ENCODE measurements around the gene PDCD10. TPM values are rescaled to one million over a fixed set of nuclear protein-coding genes. Genes with fewer than 3 reads are reported as not detected.

PDCD10 gene
- total RNA-seq: 10 to 100 TPM; 28.3 to 44.3 (median 38.1) TPM
- polyA plus RNA-seq: 10 to 100 TPM; 12.8 to 46.6 TPM
- long read RNA-seq, donor 1, transcript PDCD10-218 (8 exons, 1,276 nt): major isoform, 17 of 37 reads
- long read RNA-seq, donor 1, transcript PDCD10-208 (9 exons, 1,360 nt): minor isoform, 11 of 37 reads
- long read RNA-seq, donor 1, partial matches to known transcripts: 3 of 37 reads
- long read RNA-seq, donor 1, other reads (novel, unspliced or antisense): 5 of 37 reads
- long read RNA-seq, donor 2, transcript PDCD10-218 (8 exons, 1,276 nt): major isoform, 11 of 24 reads
- long read RNA-seq, donor 2, transcript PDCD10-208 (9 exons, 1,360 nt): minor isoform, 8 of 24 reads
- long read RNA-seq, donor 2, partial matches to known transcripts: 0 of 24 reads
- long read RNA-seq, donor 2, other reads (novel, unspliced or antisense): 2 of 24 reads
- long read RNA-seq, donor 3, transcript PDCD10-218 (8 exons, 1,276 nt): minor isoform, 16 of 62 reads
- long read RNA-seq, donor 3, transcript PDCD10-208 (9 exons, 1,360 nt): major isoform, 34 of 62 reads
- long read RNA-seq, donor 3, partial matches to known transcripts: 1 of 62 reads
- long read RNA-seq, donor 3, other reads (novel, unspliced or antisense): 9 of 62 reads

DNA sequence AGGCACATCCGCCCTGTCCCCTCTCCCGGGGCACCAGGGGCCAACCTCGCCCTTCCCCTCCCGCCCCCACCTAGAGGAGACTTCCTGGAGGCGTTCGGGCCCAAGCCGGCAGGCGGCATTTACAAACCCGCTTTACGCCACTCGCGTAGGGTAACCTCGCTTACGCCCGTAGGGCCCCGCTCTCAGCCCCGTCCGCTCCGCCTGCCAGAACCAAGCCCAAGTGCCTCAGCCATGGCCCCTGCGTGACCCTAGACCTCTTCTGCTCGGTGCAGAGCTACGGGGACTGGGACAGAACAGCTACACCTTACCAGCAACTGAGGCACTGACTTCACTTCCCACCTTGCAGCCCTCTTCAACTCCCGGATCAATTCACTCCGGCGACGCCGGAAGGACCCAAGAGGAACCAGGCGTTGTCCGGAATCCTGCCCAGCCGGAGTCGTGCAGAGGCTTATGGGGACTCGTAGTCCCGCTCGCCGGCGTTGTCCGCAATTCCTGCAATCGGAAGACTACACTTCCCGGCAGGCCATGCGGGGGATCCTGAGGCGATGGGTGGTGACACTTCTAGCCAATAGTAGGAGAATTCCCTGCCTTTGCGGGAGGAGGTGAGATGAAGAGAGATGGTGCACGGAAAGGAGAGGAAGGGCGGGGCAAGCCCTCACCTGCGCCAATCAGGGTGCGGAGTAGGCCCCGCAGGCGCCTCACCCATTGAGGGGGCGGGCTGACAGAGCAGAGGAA lies at the start of gene PDCD10:
TSS of gene PDCD10 (minus strand) at position 395 of the 735 bp plus-strand sequence. CDS start 14,735 bp downstream, outside the sequence.
- intact Hi-C loops (cut with DNase I): loop anchor here in 8 of 10 donors (2.0 to 10.0 kb wide), 8 partner anchors 76 to 150 kb away; no protein-coding TSS in a partner anchor
- peaks cover 0 to 5% (median 0%) of the 10 kb centered on the region in 9 donors for H3K36me3 ChIP-seq
- 0 to 1% methylated on average over 49 of the region's 49 CpGs for WGBS, 2 donors
- peaks cover 0 to 56% (median 47%) of the 10 kb centered on the region in 9 donors for H3K4me1 ChIP-seq
- no peaks in the 10 kb centered on the region for H3K27me3 ChIP-seq
- H3K9me3 ChIP-seq: no peaks in the 10 kb centered on the region
- TF ChIP-seq, protein P1, sequence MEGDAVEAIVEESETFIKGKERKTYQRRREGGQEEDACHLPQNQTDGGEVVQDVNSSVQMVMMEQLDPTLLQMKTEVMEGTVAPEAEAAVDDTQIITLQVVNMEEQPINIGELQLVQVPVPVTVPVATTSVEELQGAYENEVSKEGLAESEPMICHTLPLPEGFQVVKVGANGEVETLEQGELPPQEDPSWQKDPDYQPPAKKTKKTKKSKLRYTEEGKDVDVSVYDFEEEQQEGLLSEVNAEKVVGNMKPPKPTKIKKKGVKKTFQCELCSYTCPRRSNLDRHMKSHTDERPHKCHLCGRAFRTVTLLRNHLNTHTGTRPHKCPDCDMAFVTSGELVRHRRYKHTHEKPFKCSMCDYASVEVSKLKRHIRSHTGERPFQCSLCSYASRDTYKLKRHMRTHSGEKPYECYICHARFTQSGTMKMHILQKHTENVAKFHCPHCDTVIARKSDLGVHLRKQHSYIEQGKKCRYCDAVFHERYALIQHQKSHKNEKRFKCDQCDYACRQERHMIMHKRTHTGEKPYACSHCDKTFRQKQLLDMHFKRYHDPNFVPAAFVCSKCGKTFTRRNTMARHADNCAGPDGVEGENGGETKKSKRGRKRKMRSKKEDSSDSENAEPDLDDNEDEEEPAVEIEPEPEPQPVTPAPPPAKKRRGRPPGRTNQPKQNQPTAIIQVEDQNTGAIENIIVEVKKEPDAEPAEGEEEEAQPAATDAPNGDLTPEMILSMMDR (IDR thresholded peaks at IDR 0.05): peak in 1 of 9 donors; percentile 3
- H3K4me3 ChIP-seq: peak within 1 kb of the TSS; percentile 59 to 96 (median 84)
- peak; percentile 96 to 98 (median 97) for ATAC-seq
- DNase-seq: peak; percentile 97 to 98
- H3K27ac ChIP-seq: peak within 1 kb of the TSS; percentile 71 to 96 (median 92)

DNA sequence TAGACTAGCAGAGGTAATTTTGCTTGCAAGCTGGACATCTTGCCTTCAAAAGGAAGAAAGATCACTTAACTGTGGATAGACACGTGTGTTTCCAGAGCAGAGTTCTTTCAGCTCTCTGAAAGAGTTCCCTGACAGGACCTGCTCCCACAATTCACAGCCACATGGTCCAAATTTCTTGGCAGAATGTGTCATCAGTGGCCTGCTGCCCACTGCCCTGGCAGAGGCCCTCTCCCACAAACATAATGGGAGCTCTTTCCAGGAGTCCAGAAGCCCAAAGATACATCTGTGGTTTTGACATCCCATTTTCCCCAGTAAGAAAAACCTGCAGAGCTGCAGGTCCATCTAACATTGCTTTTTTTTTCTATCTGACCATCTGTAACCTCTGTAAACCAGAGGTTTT lies 49.1 kb upstream of the PDCD10 start:
- WGBS, 2 donors: 32 to 33% methylated on average over 1 of the region's 1 CpG
- intact Hi-C loops (cut with DNase I): no loop called here
- peak; percentile 31 for DNase-seq
- TF ChIP-seq, protein P1 (IDR thresholded peaks at IDR 0.05): no peak
- Histone ChIP-seq H3K27me3 (no peaks in the 10 kb centered on the region), H3K9me3 (no peaks in the 10 kb centered on the region), H3K27ac (peak overlapping the region in 5 of 10 donors; percentile 8 to 43 (median 22)), H3K4me1 (peaks cover 0 to 31% (median 14%) of the 10 kb centered on the region in 9 donors), H3K36me3 (no peaks in the 10 kb centered on the region), H3K4me3 (no peak overlapping the region)
- peak in 7 of 8 donors; percentile 34 to 81 (median 75) for ATAC-seq

DNA sequence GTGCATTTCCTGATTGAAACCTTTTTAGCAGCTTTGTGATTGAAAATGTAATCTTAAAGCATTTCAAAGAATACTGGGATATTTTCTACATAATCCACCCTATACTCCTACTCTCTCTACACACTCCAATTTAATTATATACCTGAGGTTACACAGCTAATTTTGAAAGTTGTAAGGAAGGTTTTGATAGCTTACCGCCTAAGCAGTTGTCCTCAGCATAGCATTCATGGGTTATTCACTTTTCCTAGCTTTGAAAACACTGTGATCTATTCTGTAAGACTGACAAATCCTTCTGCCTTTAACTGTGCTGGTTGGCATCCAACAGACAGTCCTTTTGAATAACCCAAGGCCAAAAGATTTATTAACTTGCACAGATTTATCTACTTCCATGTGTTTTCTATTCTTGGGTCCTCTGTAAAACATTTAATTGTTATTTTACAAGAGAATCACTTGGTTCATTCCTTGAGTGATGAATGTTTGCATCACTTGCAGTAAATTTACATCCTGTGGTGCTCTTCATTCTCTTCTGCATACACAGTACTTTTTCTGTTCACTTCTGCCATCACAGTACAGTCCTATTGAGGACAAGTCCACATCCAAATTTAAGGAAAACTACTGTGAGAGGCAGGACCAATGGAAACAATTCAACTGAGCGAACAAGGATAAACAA lies 45.7 kb upstream of the PDCD10 start:
- H3K9me3 ChIP-seq: peaks cover 0 to 16% (median 8%) of the 10 kb centered on the region in 11 donors
- H3K4me1 ChIP-seq: peaks cover 0 to 17% (median 9%) of the 10 kb centered on the region in 9 donors
- TF ChIP-seq, protein P1 (IDR thresholded peaks at IDR 0.05): no peak
- WGBS, 2 donors: 91 to 95% methylated on average over 2 of the region's 2 CpGs
- no peak overlapping the region for H3K27ac ChIP-seq
- DNase-seq (no peak), ATAC-seq (no peak)
- H3K4me3 ChIP-seq: no peak overlapping the region
- intact Hi-C loops (cut with DNase I): no loop called here
- H3K27me3 ChIP-seq: no peaks in the 10 kb centered on the region
- no peaks in the 10 kb centered on the region for H3K36me3 ChIP-seq
